SK-N-SH treated with all-trans-retinoic acid at 6 μM for 48 hours (cell line): ENCODE results near the gene TSPAN14.

Experiments
- CSDC2 ChIP-seq: fragments of 250-450 bp; sonication (Bioruptor Pico); IDR thresholded peaks from 2 replicates; pipeline ENCODE4 v1.5.0; 2020; ENCODE audit warnings: mild to moderate bottlenecking, moderate library complexity
- ESRRG ChIP-seq: fragments of 250-450 bp; sonication (Bioruptor Pico); IDR thresholded peaks from 2 replicates; pipeline ENCODE4 v1.6.1; 2021; ENCODE audit warnings: mild to moderate bottlenecking
- TCF4 ChIP-seq: fragments of 250-450 bp; sonication (Bioruptor Pico); IDR thresholded peaks from 2 replicates; pipeline ENCODE4 v1.8.0; 2021; ENCODE audit warnings: mild to moderate bottlenecking, moderate library complexity, borderline replicate concordance
- ZC3H10 ChIP-seq: fragments of 250-450 bp; sonication (Bioruptor Pico); IDR thresholded peaks from 2 replicates; pipeline ENCODE4 v1.5.1; 2021; ENCODE audit warnings: mild to moderate bottlenecking, moderate library complexity
- ZFP30 ChIP-seq: fragments of 450-650 bp; formaldehyde crosslinking; IDR thresholded peaks from 2 replicates; pipeline ENCODE4 v1.5.0; 2022; ENCODE audit warnings: mild to moderate bottlenecking, moderate library complexity
- ZNF8 ChIP-seq: fragments of 450-650 bp; formaldehyde crosslinking; IDR thresholded peaks from 2 replicates; pipeline ENCODE4 v1.5.0; 2020; ENCODE audit warnings: mild to moderate bottlenecking, moderate library complexity
- TF ChIP-seq, protein P1 (sequence below): fragments of 250-450 bp; sonication (Bioruptor Pico); IDR thresholded peaks from 2 replicates; pipeline ENCODE4 v1.8.0; 2020; ENCODE audit warnings: mild to moderate bottlenecking, moderate library complexity, borderline replicate concordance

DNA sequence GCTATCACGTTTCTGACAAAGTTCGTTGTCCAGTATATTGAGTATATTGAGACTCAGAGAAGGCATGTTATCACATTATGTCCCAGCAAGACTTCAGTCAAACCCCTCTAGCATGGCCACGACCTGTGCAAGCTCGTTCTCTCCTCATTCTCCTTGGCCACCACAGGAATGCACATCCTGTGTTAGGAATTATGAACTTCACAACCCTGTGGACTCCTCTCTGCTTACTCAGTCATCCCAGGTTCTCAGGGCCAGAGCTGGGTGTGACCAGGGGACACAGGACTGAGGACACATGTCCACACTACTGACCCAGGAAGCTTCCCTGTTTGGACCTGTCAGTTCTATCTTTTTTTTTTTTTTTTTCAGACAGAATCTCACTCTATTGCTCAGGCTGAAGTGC lies 87.9 kb downstream of the TSPAN14 start:
- TF ChIP-seq TCF4 (CRISPR knock-in tag) (no peak), ZNF8 (CRISPR knock-in tag) (no peak), ZC3H10 (no peak), ZFP30 (CRISPR knock-in tag) (no peak), CSDC2 (CRISPR knock-in tag) (no peak), ESRRG (no peak)
- TF ChIP-seq, protein P1, sequence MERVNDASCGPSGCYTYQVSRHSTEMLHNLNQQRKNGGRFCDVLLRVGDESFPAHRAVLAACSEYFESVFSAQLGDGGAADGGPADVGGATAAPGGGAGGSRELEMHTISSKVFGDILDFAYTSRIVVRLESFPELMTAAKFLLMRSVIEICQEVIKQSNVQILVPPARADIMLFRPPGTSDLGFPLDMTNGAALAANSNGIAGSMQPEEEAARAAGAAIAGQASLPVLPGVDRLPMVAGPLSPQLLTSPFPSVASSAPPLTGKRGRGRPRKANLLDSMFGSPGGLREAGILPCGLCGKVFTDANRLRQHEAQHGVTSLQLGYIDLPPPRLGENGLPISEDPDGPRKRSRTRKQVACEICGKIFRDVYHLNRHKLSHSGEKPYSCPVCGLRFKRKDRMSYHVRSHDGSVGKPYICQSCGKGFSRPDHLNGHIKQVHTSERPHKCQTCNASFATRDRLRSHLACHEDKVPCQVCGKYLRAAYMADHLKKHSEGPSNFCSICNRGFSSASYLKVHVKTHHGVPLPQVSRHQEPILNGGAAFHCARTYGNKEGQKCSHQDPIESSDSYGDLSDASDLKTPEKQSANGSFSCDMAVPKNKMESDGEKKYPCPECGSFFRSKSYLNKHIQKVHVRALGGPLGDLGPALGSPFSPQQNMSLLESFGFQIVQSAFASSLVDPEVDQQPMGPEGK (CRISPR knock-in tag), result no peak
